Stimulated activated CD4-positive, alpha-beta T cell treated with anti-CD3 and anti-CD28 coated beads, Interleukin-15, amount 100 ng/mL, for 24 hours (primary cell): ENCODE data around the gene TRIM13.
"Not testable (repeated sequence)": the region's sequence is repeated elsewhere in the genome, so short reads cannot be mapped to it uniquely, and the experiment has no call there.

Experiments
- DNase-seq: peaks from one replicate; pipeline ENCODE4 v3.0.0-alpha.2; 2020

Gene TRIM13, protein sequence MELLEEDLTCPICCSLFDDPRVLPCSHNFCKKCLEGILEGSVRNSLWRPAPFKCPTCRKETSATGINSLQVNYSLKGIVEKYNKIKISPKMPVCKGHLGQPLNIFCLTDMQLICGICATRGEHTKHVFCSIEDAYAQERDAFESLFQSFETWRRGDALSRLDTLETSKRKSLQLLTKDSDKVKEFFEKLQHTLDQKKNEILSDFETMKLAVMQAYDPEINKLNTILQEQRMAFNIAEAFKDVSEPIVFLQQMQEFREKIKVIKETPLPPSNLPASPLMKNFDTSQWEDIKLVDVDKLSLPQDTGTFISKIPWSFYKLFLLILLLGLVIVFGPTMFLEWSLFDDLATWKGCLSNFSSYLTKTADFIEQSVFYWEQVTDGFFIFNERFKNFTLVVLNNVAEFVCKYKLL

DNA sequence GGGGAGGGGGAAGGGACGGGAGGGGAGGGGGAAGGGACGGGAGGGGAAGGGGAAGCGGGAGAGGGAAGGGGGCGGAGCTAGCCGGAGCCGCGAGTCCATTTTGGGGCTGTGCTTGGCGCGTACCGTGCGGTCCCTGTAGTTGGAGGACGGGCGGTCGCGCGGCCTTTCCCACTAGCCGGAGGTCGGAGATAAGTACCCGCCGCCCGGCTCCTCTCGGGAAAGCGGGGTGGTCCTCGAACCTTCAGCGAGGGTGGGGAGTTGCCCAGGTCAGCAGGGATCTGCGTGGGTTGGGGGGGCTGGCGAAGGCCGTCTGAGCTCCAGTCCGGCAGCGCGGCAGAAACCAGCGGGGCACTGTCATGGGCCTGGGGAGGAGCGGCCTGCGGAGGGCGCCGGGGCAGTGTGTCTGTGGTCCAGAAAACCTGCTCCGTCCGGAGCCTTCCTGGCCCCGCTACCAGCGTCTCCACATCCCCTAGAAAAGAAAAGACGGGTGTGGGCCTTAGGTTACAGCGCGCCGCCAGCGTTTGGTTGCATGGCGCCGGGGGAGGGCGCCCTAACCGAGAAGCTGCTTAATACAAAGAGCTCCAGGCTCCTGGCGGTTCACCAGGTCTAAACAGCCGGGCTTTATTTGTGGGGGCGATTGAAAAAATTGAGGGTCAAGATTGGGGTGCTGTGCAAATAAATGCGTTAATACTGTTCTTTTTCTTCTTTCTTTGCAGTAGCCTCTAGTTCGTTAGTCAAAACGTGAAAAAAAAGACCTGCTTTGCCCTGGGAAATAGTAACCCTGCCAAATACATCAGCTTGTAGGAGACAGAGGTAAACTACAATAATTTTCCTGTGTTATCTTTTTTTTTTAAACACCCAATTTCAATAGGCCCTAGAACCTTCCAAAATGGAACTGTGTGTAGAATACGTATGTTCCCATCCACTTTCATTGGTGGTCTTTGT lies at the start of gene TRIM13:
Gene TRIM13, plus strand, starts transcription at position 92 of the 945 bp plus-strand sequence. CDS start 14,899 bp downstream, outside the sequence.
- DNase-seq: peak; percentile 84

DNA sequence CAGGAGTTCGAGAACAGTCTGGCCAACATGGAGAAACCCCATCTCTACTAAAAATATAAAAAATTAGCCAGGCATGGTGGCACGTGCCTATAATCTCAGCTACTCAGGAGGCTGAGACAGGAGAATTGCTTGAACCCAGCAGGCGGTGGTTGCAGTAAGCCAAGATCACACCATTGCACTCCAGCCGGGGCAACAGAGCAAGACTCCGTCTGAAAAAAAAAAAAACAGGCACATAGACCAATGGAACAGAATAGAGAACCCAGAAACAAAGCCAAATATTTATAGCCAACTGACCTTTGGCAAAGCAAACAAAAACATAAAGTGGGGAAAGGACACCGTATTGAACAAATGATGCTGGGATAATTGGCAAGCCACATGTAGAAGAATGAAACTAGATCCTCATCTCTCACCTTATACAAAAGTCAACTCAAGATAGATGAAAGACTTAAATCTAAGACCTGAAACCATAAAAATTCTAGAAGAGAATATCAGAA lies 48.0 kb upstream of the TRIM13 start:
- not testable (repeated sequence) for DNase-seq

DNA sequence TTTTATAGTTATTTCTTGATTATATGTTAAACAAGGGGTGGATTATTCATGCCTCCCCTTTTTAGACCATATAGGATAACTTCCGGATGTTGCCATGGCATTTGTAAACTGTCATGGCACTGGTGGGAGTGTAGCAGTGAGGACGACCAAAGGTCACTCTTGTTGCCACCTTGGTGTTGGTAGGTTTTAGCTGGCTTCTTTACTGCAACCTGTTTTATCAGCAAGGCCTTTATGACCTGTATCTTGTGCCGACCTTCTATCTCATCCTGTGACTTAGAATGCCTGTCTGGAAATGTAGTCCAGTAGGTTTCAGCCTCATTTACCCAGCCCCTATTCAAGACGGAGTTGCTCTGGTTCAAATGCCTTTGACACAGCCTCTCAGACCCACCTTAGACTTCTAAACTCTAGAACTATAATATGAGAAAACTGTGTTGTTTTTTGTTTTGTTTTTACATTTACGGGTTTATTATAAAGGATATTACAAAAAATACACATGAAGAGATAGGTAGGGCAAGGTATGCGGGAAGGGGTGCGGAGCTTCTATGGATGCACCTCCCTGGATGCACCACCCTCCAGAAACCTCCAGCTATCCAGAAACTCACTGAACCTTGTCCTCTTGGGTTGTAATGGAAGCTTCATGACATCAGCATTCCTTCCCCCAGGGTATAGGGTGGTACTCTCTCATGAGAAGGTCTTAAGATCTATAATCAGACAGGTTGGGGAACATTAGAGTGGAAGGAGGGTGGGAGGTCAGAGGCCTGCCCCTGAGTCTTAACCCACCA lies 44.9 kb upstream of the TRIM13 start:
- no peak for DNase-seq

DNA sequence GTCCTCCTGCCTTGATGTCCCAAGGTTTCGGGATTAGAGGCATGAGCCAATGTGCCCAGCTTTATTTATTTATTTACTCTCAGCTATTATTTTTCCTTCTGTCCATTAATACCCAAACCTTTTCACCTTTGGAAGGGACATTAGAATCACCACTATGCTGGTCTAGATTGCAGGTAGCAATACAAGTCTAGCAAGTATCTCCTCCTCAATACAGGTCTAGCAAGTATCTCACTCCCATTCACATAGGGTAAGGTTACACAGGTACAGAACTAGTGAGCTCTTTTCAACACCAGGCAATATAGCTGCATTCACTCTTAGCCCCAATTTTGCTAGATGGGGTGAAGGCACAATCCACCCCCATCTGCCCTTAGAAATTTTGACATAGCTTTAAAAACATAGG lies 43.3 kb upstream of the TRIM13 start:
- DNase-seq: no peak

DNA sequence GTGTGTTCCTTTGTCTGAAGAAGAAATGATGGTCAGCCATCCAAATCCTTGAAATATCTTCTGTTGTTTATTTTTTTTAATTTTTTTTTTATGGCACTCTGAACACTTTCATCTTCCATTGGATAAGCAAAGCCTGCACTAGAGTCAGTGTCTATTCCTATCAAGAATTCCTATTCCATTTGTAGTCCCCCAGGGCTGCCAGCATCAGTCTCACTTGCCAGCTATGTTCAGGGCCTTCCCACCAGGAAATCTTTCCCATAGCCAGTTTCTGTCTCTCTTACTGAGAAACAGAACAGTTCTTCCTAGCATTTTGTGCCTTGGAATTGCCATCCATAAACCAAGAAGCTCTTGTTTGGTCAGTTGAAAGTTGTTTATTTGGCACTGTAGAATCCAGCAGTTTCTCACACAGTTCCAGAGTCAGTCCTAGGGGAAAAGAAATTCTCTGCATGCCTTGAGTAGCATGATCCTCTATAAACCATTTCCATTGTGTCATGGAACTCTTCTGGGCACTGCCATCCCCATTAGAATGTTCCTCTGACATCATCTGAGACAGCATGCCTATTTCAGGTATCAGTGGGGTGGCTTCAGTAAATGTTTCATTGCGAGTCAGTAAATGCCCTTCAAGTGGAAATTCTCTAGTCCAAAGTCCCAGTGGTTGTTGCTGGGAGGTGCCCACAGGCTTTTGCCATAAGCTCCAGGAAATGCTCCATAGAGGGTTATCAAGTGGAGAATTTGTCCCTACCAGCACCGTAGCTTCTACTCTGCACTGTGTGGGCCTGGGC lies 42.0 kb upstream of the TRIM13 start:
- no peak for DNase-seq

DNA sequence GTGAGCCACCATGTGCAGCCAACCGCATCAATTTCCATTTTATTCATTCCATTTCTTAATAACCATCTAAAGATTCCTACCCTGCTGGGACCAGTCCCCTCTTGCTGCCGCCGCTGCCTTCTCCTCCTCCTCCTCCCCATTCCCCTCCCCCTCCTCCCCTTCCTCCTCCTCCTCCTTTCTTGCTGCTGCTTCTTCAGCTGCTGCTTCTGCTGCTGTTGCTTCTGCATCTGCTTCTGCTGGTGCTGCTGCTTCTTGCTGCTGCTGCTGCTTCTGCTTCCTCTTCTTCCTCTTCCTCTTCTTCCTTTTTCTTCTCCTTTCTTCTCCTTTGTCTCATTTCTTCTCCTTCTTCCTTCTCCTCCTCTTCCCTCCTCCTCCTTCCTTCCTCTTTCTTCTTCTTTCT lies 40.7 kb upstream of the TRIM13 start:
- DNase-seq: no peak

DNA sequence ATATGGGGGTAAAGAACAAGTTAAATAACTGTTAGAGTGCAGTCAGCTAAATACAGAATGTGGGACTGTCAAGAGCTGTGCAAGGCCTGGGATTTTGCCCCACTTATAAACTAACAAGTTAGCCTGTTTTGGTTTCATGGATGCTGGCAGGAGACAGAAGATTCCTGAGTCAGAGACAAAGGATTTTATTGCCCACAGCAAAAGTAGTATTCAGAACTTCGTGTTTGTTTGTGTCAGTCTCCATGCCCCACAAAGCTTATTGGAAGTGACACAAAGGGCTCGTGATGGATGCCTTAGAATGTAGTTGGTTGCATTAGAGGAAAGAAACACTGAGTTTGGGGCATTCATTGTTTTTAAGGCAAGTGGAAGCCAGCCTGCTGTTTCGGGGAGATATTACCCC lies 38.5 kb upstream of the TRIM13 start:
- DNase-seq: no peak

DNA sequence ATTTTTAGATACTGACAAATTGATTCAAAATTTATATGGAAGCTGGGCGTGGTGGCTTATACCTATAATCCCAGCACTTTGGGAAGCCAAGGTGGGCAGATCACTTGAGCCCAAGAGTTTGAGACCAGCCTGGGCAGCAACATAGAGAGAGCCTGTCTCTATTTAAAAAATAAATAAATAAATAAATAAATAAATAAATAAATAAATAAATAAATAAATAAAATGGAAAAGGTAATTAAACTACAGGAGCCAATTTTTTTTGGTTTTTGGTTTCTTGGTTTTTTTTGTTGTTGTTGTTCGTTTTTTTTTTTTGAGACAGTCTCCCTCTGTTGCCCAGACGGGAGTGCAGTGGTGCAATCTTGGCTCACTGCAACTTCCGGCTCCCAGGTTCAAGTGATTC lies 29.4 kb upstream of the TRIM13 start:
- no peak for DNase-seq

DNA sequence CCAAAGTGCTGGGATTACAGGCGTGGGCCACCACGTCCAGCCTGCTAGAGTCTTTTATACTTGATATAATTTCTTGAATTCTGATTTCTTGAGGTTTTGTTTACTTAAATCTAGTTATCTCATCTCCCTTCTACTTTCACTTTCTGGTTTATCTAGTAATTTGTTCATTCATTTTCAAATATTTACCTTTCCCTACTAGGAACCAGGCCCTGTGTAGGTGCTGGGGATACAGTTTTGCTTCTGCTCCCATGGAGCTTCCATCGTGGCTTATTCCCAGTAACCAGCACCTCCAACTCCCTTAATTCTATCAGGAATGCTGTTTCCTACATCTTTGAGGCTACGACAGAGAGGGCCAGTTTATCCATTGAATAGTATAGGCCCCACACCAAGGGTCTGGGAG lies 24.1 kb upstream of the TRIM13 start:
- DNase-seq: no peak

DNA sequence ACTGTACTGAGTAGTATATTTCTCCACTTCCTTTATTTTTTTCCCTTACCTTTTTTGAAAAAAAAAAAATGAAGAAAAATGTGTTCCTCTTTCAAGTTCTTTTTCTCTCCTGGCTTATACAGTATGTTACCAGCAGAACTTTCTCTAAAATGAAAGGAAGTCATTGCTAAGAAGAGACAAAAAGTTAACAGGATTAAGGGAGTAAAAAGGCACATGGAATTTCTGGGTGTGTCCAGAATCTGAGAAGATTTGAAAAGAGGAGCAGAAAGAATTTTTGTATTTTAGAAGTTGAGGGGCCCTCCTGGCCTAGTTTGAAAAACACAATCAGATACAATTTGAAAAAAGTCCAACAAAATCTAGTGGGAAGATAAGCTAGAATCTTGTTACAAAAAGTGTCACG lies 21.0 kb upstream of the TRIM13 start:
- no peak for DNase-seq

DNA sequence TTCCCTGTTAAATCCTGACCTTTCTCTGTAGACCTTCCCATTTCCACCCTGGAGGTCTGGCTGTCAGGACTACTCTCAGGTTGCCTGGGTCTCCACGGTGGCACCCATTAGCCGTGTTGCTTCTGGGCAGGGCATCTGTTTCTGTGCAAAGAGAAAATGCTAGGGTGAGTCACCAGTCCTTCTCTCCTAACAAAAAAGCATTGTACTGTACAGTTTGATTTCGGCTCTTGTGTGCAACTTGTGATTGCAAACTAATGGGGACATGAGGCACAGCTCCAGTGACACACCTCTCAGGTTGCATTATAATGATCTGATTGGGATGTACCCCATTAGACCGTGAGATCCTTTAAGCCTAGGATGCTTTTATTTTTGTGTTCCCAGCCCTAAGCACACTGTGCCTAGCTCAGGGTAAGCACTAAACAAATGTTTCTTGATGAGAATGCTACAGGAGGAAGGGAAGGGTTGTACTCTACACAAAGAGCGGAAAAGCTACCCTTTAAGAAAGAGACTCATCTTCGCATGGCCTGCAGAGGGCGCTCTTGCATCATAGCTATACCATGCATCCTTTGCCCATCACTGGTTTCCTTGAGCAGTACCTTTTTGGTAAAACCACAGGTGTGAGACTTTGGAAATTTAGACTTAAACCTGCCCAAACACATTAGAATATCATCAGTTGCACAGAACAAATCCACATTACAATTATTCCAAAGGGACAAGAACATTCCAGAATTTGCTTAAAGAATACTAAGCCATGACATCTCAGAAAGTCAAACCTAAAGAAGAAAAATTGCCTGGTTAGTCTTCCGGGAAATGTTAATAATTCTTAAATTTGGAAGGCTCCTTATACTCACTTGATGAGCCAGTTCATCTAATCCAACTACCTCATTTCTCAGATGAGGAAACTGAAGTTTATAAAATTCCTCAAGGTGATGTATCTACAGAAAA lies 20.3 kb upstream of the TRIM13 start:
- DNase-seq: peak; percentile 79

DNA sequence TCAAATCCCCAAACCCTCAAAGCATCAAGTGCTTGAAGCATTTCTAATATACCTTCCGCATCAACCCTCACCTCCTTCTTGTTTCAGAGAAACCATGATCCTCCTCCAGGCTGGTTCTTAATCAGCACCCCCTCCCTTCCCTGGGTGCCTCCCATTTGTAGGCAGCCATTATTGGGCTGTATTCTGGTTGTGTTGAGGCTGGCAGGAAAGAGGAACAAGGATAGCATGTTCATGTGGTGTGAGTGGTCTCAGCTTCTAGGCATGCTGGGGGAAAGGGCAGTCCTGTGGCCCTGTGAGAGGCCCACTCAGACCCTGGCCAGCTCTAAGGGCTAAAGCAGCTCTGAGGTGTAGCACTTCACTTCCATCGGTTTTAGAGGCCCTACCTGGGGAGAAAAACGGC lies 18.9 kb upstream of the TRIM13 start:
- DNase-seq: no peak

DNA sequence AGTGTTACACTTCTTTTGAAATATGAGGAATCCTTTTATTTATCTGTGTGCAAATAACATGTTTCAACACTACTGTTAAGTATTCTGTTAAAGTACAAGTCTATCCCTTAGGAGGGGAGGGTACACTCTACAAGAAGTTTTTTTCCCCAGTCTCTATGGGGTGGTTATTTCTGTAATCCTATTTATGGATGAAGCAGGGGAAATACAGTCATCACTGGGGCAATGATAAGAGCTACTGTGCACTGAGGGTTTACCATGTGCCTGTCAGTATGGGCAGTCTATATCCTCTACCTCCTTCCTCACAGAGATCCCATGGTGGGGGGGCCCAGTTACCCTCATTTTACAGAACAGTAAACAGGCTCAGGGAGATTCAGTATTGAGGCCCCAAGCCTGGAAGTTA lies 16.6 kb upstream of the TRIM13 start:
- no peak for DNase-seq

DNA sequence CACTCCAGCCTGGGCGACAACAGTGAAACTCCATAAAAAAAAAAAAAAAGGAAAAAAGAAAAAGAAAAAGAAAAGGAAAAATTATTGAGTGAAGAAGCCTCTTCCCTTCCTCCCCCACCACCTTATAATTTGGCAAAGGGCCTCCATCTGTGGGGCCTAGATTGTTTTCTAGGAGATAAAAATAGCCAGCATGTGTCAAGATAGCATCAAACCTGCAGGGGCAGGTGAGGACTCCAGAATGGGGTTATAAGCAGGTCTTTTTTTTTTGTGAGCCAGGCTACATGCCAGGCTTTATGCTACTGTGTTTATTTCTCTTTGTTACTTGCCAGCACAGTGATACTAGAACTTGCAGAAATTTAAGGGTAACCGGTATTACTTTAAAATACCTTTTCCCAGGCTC lies 11.7 kb upstream of the TRIM13 start:
- no peak for DNase-seq

DNA sequence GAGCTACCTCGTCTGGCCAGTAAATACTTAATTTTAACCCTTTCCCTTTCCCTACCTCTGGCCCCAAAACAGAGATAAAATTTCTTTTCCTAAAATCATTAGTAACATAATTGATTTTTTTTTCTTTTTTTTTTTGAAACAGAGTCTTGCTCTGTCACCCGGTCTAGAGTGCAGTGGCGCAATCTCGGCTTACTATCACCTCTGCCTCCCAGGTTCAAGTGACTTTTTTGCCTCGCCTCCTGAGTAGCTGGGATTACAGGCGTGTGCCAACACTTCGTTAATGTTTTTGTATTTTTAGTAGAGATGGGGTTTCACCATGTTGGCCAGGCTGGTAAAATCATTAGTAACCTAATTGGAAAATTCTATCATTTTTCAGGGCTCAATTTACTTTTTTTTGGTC lies 10.4 kb upstream of the TRIM13 start:
- no peak for DNase-seq

DNA sequence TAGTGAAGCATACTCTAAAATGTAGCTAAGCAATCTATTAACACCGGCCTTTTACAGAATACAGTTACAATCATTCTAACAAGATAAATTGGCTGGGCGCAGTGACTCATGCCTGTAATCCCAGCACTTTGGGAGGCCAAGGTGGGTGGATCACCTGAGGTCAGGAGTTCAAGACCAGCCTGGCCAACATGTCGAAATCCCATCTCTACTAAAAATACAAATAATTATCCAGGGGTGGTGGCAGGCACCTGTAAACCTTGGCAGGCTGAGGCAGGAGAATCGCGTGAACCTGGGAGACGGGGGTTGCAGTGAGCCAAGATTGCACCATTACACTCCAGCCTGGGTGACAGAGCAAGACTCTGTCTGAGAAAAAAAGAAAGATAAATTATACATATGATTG lies 6.2 kb upstream of the TRIM13 start:
- not testable (repeated sequence) for DNase-seq

DNA sequence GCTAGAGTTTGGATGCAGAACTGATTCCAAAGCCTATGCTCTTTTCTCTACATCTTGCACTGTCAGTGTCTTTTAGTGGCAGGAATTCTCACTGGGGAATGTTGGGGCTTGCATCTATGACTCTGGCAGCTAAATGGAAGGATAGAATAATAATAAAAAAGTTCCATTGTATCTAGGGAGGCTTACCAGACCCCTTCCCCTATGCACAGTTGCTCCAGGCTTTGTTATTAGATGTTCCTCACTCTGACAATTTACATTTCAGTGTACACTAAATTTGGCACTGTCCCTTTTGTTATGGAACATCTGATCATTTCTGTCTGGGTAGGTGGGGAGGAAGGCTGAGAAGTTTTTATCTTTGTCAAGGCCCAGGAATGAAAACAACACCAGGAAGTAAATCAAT lies 3.7 kb upstream of the TRIM13 start:
- DNase-seq: no peak

DNA sequence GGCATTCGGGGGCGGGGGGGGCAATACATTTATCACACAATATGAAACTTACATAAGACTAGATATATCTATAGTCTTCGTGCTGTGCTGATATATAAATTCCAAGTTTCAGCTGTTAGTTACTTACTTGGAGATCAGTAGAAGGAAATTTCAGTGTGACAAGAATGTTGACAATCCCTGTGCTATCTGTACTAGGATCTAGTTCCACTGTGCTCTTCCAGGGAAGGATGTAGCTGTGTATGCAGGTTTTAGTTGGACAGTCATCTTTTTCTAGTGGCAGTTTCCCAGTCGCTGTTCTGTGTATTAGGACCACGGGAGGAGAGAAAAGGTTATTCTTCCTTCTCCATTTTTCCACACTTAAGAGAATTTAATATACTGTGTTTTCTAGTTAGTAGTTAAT lies 3.2 kb upstream of the TRIM13 start:
- no peak for DNase-seq

DNA sequence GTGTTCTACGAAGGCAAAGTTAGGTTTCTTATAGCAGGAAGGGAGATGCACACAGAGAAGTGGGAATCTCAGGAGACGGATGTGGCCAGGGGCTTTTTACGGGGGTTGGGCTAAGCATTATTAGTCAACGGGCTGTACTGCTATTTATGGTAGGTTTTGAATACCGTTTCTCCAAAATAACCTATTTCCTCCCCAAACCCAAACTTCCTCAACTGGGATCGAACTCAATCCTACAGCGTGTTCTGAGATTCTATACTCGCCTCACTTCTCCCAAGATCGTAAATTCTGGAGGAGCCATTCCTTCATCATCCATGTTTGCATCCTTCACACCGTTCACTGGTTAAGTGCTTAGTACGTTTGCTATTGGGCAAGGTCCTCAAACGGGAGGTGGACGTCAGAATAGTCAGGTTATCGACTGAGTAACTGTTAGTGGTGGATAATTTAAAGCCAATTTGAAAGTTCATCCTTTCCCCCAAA lies 1.2 kb upstream of the TRIM13 start:
- no peak for DNase-seq

DNA sequence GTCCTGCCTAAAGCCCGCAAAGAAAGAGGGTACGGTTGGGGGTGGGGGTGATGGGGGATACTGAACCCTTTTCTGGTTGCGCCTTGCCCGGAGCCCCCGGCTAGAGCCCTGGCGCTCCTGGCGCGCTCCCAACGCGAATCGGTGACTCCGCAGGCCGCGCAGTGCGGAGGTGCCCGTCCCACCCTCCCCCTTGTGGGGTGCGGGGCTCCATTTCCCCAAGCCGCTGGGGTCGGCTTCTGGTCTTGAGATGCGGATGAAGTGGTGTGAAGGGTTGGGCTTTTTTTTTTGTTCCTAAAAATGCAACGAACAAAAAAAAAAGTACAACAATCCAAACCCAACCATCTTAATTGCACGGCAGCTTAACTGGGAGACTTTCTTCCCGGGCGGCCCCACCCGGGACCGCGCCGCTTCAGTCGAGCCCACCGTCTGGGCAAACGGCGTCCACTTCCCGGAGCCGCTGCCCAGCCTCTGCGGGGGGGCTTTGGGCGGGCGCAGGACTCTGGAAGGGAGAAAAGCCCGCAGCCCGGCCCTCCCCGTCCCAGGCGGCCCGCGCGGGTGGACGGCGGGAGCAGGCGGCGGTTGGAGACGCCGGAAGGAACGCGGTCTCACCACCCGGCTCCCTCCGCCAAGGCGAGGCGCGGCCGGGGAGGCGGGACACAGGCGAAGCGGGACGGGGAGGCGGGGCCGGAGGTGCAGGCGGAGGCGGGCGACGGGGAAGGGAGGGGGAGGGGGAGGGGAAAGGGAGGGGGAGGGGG lies 504 bp upstream of the TRIM13 start:
- peak; percentile 94 for DNase-seq
